Gastroesophageal sphincter (tissue), 3 donors: ENCODE measurements around the gene RCOR3.

ENCODE experiments used
- CTCF ChIP-seq, 4 experiments: fragments of 200-600 bp in 2 of 4; fragments of 450-650 bp in 2 of 4; sonication (generic) in 1 of 4; IDR thresholded peaks; one replicate each; pipeline ENCODE4 v1.5.1; 2017 to 2019; ENCODE audit warnings: antibody characterized with exemption in 4 of 4, mild to moderate bottlenecking in 2 of 4, moderate library complexity in 2 of 4
- EP300 ChIP-seq: sonication (generic); formaldehyde crosslinking; IDR thresholded peaks from one replicate; pipeline ENCODE4 v1.6.1; 2017; ENCODE audit warnings: antibody characterized with exemption, mild to moderate bottlenecking
- POLR2A ChIP-seq, 2 donors: fragments of 450-650 bp; IDR thresholded peaks; one replicate each; pipeline ENCODE4 v1.6.1; 2017; ENCODE audit warnings: antibody characterized with exemption in 2 of 2, mild to moderate bottlenecking in 2 of 2, moderate library complexity in 1 of 2

- TF ChIP-seq CTCF (IDR thresholded peaks at IDR 0.05) (no peak), POLR2A (IDR thresholded peaks at IDR 0.05) (no peak), EP300 (no peak)
These were observed 45.5 kb upstream of the RCOR3 start for GRCh38 chr1:211213702-211214101.
